ENCODE measurements around the gene GPR63. TPM values are rescaled to one million over a fixed set of nuclear protein-coding genes. Genes with fewer than 3 reads are reported as not detected.
A peak's percentile ranks its signal among the peaks of the same experiment; 100 is the strongest.
"Not testable (repeated sequence)": the region's sequence is repeated elsewhere in the genome, so short reads cannot be mapped to it uniquely, and the experiment has no call there.

GPR63 gene, protein sequence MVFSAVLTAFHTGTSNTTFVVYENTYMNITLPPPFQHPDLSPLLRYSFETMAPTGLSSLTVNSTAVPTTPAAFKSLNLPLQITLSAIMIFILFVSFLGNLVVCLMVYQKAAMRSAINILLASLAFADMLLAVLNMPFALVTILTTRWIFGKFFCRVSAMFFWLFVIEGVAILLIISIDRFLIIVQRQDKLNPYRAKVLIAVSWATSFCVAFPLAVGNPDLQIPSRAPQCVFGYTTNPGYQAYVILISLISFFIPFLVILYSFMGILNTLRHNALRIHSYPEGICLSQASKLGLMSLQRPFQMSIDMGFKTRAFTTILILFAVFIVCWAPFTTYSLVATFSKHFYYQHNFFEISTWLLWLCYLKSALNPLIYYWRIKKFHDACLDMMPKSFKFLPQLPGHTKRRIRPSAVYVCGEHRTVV
- 4.1 and 4.2 TPM in 2 replicates for total RNA-seq (2021)
- percentile 75 among the genes with signal in this experiment for Bru-seq, nascent RNA
- percentile 78 among the genes with signal in this experiment for BruChase-seq, experiment 1, labeled RNA remaining after a 2-hour chase
- BruChase-seq, experiment 2, labeled RNA remaining after a 6-hour chase = percentile 60 among the genes with signal in this experiment
- long read RNA-seq, full-length matches to known transcripts = 4 of 7 reads
- long read RNA-seq, partial matches to known transcripts = 0 of 7 reads
- long read RNA-seq, other reads (novel, unspliced or antisense) = 3 of 7 reads

DNA sequence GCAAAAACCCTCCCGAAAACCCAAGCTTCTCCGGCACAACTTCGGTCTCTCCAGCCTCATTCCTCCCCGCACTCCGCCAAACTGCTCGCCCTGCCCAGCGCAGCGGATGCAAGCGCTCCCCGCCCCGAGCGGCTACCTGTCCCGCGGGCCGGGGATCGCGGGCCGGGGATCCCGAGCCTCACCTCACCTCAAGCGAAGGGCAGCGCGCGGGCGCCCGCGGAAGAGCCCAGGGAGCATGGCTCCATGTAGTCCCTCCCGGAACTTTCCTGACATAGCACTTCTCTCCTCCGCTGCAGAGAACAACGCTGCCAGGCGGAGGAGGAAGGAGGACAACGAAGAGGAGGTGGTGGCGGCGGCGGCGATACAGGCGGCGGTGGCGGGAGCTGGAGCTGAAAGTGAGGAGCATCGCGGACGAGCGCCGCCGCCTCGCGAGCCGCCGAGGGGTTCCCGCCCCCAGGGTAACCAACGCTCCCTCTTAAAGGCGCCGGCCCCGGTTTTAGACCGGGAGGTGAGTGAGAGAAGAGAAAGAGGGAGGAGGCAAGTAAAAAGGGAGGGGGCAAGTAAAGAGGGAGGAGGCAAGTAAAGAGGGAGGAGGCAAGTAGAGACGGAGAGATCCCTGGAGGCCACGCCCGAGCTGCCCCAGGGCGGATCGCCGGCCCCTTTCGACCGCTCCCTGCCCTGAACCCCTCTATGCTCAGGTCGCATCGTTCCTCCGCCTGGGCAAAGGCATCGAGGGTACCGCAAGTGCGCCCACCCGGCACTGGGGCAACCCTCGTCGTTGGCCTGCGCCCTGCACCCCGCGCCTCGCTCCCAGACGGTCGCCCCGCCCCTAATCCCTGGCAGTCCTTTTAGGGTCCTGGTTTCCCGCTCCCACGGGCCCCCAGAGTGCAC is at the start of gene GPR63:
Gene GPR63, minus strand, starts transcription at position 397 of the 891 bp plus-strand sequence. CDS start 37,746 bp downstream, outside the sequence.
- H3K4me3 ChIP-seq (ENCODE audit: low read depth, low read length, poor library complexity, severe bottlenecking) = peak within 1 kb of the TSS; percentile 93
- POLR2A ChIA-PET (ENCODE audit: low non-redundant PET) = no interaction called here
- H3K9me3 ChIP-seq (ENCODE audit: low read depth, low read length, poor library complexity, severe bottlenecking) = no peaks in the 10 kb centered on the region
- intact Hi-C loops (cut with micrococcal nuclease; ENCODE audit: unreplicated experiment) = no loop called here
- no peaks in the 10 kb centered on the region for H3K36me3 ChIP-seq (ENCODE audit: insufficient read depth, low read length, poor library complexity, severe bottlenecking)
- no peak for TF ChIP-seq EZH2 (IDR thresholded peaks at IDR 0.05; ENCODE audit: borderline replicate concordance, low read depth, low read length, poor library complexity, severe bottlenecking)
- TF ChIP-seq, protein P1, sequence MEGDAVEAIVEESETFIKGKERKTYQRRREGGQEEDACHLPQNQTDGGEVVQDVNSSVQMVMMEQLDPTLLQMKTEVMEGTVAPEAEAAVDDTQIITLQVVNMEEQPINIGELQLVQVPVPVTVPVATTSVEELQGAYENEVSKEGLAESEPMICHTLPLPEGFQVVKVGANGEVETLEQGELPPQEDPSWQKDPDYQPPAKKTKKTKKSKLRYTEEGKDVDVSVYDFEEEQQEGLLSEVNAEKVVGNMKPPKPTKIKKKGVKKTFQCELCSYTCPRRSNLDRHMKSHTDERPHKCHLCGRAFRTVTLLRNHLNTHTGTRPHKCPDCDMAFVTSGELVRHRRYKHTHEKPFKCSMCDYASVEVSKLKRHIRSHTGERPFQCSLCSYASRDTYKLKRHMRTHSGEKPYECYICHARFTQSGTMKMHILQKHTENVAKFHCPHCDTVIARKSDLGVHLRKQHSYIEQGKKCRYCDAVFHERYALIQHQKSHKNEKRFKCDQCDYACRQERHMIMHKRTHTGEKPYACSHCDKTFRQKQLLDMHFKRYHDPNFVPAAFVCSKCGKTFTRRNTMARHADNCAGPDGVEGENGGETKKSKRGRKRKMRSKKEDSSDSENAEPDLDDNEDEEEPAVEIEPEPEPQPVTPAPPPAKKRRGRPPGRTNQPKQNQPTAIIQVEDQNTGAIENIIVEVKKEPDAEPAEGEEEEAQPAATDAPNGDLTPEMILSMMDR (conservative IDR thresholded peaks at IDR 0.05; ENCODE audit: low read depth, low read length) = no peak
- H3K27ac ChIP-seq (ENCODE audit: low read depth, low read length, poor library complexity, severe bottlenecking) = peak within 1 kb of the TSS; percentile 68
- peak; percentile 91 for DNase-seq (ENCODE audit: low spot score)
- CTCF ChIA-PET = no interaction called here
- H3K27me3 ChIP-seq (replicated peaks; ENCODE audit: insufficient read depth, low read depth, low read length, poor library complexity) = no peaks in the 10 kb centered on the region
- no TSS peak for BruUV-seq (replicated peaks)
- peaks cover 23% of the 10 kb centered on the region for H3K4me1 ChIP-seq (ENCODE audit: insufficient read depth, low read length, poor library complexity, severe bottlenecking)

DNA sequence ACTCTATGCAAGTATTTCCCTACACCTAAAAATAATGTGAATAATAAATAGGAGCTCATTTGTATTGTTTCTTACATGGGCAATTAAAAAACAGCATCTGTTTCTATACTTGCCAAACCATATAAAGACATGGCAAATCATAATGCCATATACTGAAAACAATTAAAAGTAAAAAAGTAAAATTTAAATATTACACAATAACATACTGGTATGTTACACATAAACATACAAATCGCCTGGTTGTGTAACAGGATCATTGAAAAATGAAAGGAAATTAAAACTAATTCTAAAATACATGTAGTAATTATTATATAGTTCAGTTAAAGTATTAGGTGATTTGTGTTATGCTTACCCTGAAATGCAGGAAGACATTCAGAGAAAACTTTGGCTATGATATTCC is 49.2 kb upstream of the GPR63 start:
- Histone ChIP-seq H3K27me3 (replicated peaks; ENCODE audit: insufficient read depth, low read depth, low read length, poor library complexity) (no peaks in the 10 kb centered on the region), H3K4me3 (ENCODE audit: low read depth, low read length, poor library complexity, severe bottlenecking) (no peak overlapping the region), H3K27ac (ENCODE audit: low read depth, low read length, poor library complexity, severe bottlenecking) (no peak overlapping the region), H3K9me3 (ENCODE audit: low read depth, low read length, poor library complexity, severe bottlenecking) (no peaks in the 10 kb centered on the region), H3K4me1 (ENCODE audit: insufficient read depth, low read length, poor library complexity, severe bottlenecking) (no peaks in the 10 kb centered on the region), H3K36me3 (ENCODE audit: insufficient read depth, low read length, poor library complexity, severe bottlenecking) (peaks cover 15% of the 10 kb centered on the region)
- no TSS peak for BruUV-seq (replicated peaks)
- ChIA-PET CTCF (no interaction called here), POLR2A (ENCODE audit: low non-redundant PET) (no interaction called here)
- no peak for DNase-seq (ENCODE audit: low spot score)
- TF ChIP-seq EZH2 (IDR thresholded peaks at IDR 0.05; ENCODE audit: borderline replicate concordance, low read depth, low read length, poor library complexity, severe bottlenecking) = no peak
- TF ChIP-seq, protein P1 (conservative IDR thresholded peaks at IDR 0.05; ENCODE audit: low read depth, low read length) = no peak
- intact Hi-C loops (cut with micrococcal nuclease; ENCODE audit: unreplicated experiment) = no loop called here

DNA sequence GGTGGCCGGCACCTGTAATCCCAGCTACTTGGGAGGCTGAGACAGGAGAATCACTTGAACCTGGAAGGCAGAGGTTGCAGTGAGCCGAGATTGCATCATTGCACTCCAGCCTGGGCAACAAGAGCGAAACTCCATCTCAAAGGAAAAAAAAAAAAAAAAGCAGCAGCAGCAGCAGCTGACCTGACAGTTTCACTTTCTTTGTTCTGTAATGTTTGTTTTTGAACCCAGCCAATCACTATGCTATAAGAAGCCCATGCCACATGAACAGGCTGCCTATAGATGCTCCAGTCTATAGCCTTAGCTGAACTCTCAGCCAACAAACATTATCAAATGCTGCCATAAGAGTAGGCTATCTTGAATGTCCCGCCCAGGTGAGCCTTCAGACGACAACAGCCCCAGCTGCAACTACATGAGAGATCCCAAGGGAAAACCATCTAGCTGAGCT is 47.9 kb upstream of the GPR63 start:
- H3K27ac ChIP-seq (ENCODE audit: low read depth, low read length, poor library complexity, severe bottlenecking); H3K36me3 ChIP-seq (ENCODE audit: insufficient read depth, low read length, poor library complexity, severe bottlenecking); H3K9me3 ChIP-seq (ENCODE audit: low read depth, low read length, poor library complexity, severe bottlenecking); H3K4me1 ChIP-seq (ENCODE audit: insufficient read depth, low read length, poor library complexity, severe bottlenecking); H3K4me3 ChIP-seq (ENCODE audit: low read depth, low read length, poor library complexity, severe bottlenecking); DNase-seq (ENCODE audit: low spot score); CTCF ChIA-PET; intact Hi-C loops (cut with micrococcal nuclease; ENCODE audit: unreplicated experiment); POLR2A ChIA-PET (ENCODE audit: low non-redundant PET); H3K27me3 ChIP-seq (replicated peaks; ENCODE audit: insufficient read depth, low read depth, low read length, poor library complexity); BruUV-seq (replicated peaks): not testable (repeated sequence)
